DOHH2 (cell line): ENCODE results near the gene HK3.

ENCODE experiments used
- H3F3A ChIP-seq: fragments of 200-600 bp; sonication (generic), shearing (Covaris generic); 2 replicates; pipeline ENCODE4 v1.6.0; 2016; ENCODE audit warnings: antibody characterized with exemption, mild to moderate bottlenecking; ENCODE audit not compliant: control insufficient read depth, insufficient read depth
- H3K27ac ChIP-seq: fragments of 200-600 bp; sonication (generic); 2 replicates; pipeline ENCODE4 v1.5.1; 2014; ENCODE audit warnings: low read depth, mild to moderate bottlenecking, low read length, moderate library complexity
- H3K27me3 ChIP-seq: fragments of 200-600 bp; sonication (generic); 2 replicates; pipeline ENCODE4 v1.6.1; 2014; ENCODE audit warnings: mild to moderate bottlenecking, low read length, mixed read lengths; ENCODE audit not compliant: control insufficient read depth
- H3K36me3 ChIP-seq: fragments of 200-600 bp; sonication (generic); 2 replicates; pipeline ENCODE4 v1.6.1; 2014; ENCODE audit warnings: mild to moderate bottlenecking, low read length, moderate library complexity, mixed read lengths; ENCODE audit not compliant: control insufficient read depth
- H3K4me1 ChIP-seq: fragments of 200-600 bp; sonication (generic); 2 replicates; pipeline ENCODE4 v1.6.1; 2014; ENCODE audit warnings: mild to moderate bottlenecking, low read length, mixed read lengths; ENCODE audit not compliant: control insufficient read depth
- H3K4me2 ChIP-seq: fragments of 200-600 bp; sonication (generic); 2 replicates; pipeline ENCODE4 v1.6.0; 2014; ENCODE audit warnings: mild to moderate bottlenecking, low read length, moderate library complexity
- H3K4me3 ChIP-seq: fragments of 200-600 bp; sonication (generic); 2 replicates; pipeline ENCODE4 v1.5.1; 2014; ENCODE audit warnings: mild to moderate bottlenecking, low read length, mixed read lengths
- H3K79me2 ChIP-seq: fragments of 200-600 bp; sonication (generic); 2 replicates; pipeline ENCODE4 v1.6.1; 2014; ENCODE audit warnings: mild to moderate bottlenecking, low read length, mixed read lengths; ENCODE audit not compliant: control insufficient read depth
- H3K9me2 ChIP-seq: fragments of 200-600 bp; sonication (generic); replicated peaks from 2 replicates; pipeline ENCODE4 v1.6.1; 2014; ENCODE audit warnings: mild to moderate bottlenecking, low read length, mixed read lengths; ENCODE audit not compliant: control insufficient read depth
- H3K9me3 ChIP-seq: fragments of 200-600 bp; sonication (generic); 2 replicates; pipeline ENCODE4 v1.6.1; 2014; ENCODE audit warnings: antibody characterized with exemption, low read length, mixed read lengths; ENCODE audit not compliant: control insufficient read depth, insufficient read depth
- H4K20me1 ChIP-seq: fragments of 200-600 bp; sonication (generic); 2 replicates; pipeline ENCODE4 v1.6.0; 2014; ENCODE audit warnings: low read depth, mild to moderate bottlenecking, antibody characterized with exemption, low read length, moderate library complexity; ENCODE audit not compliant: control insufficient read depth, insufficient read depth
- CTCF ChIP-seq: fragments of 200-600 bp; sonication (generic); IDR thresholded peaks from one replicate; pipeline ENCODE4 v1.5.1; 2014; ENCODE audit warnings: antibody characterized with exemption, mild to moderate bottlenecking, low read depth, low read length; ENCODE audit not compliant: poor library complexity, severe bottlenecking
- EZH2phosphoT487 ChIP-seq: fragments of 200-600 bp; sonication (generic); IDR thresholded peaks from 2 replicates; pipeline ENCODE4 v1.6.1; 2017; ENCODE audit warnings: borderline replicate concordance, mild to moderate bottlenecking, antibody characterized with exemption, low read length, moderate library complexity, mixed read lengths

HK3 gene

GRCh38 chr5:176921714-176922113, 22.6 kb upstream of the HK3 start:
- Histone ChIP-seq H3K4me3 (no peak overlapping the region), H3K9me2 (no peaks in the 10 kb centered on the region), H3K27me3 (no peaks in the 10 kb centered on the region), H3K4me1 (no peaks in the 10 kb centered on the region), H4K20me1 (no peaks in the 10 kb centered on the region; the same call in 1 of the 2 replicates), H3K27ac (no peak overlapping the region), H3K4me2 (no peak overlapping the region), H3K9me3 (no peaks in the 10 kb centered on the region), H3K36me3 (peaks cover 68% of the 10 kb centered on the region), H3K79me2 (peaks cover 7% of the 10 kb centered on the region; the same call in 1 of the 2 replicates), H3F3A (no peaks in the 10 kb centered on the region)
- TF ChIP-seq CTCF, result no peak
- TF ChIP-seq EZH2phosphoT487, result no peak

GRCh38 chr5:176918613-176919012, 19.5 kb upstream of the HK3 start:
- Histone ChIP-seq H3K79me2 (no peaks in the 10 kb centered on the region; the same call in 1 of the 2 replicates), H3K4me3 (no peak overlapping the region), H3K4me1 (no peaks in the 10 kb centered on the region), H3K9me2 (no peaks in the 10 kb centered on the region), H3K4me2 (no peak overlapping the region), H3K36me3 (peaks cover 79% of the 10 kb centered on the region), H3K27me3 (no peaks in the 10 kb centered on the region), H4K20me1 (no peaks in the 10 kb centered on the region; the same call in 1 of the 2 replicates), H3K27ac (no peak overlapping the region), H3F3A (no peaks in the 10 kb centered on the region), H3K9me3 (no peaks in the 10 kb centered on the region)
- TF ChIP-seq CTCF (no peak), EZH2phosphoT487 (no peak)

- Histone ChIP-seq H3K4me1 (no peaks in the 10 kb centered on the region), H3K9me3 (no peaks in the 10 kb centered on the region), H3K27me3 (no peaks in the 10 kb centered on the region), H3K4me3 (no peak overlapping the region), H3K4me2 (no peak overlapping the region), H3K36me3 (peaks cover 76% of the 10 kb centered on the region), H3K9me2 (no peaks in the 10 kb centered on the region), H4K20me1 (no peaks in the 10 kb centered on the region; the same call in none of the 2 replicates), H3K79me2 (no peaks in the 10 kb centered on the region), H3F3A (0 out of 2 replicates have a peak, but pooled peaks cover 2% of the 10 kb centered on the region), H3K27ac (no peak overlapping the region)
- TF ChIP-seq EZH2phosphoT487 (no peak), CTCF (no peak)
Measured at GRCh38 chr5:176916337-176916736, 17.2 kb upstream of the HK3 start.

GRCh38 chr5:176915906-176916305, 16.8 kb upstream of the HK3 start:
- Histone ChIP-seq H3K79me2 (no peaks in the 10 kb centered on the region), H3K4me3 (no peak overlapping the region), H3K27me3 (no peaks in the 10 kb centered on the region), H3K9me3 (no peaks in the 10 kb centered on the region), H3K4me2 (no peak overlapping the region), H3K36me3 (peaks cover 72% of the 10 kb centered on the region), H3K4me1 (no peaks in the 10 kb centered on the region), H3K27ac (no peak overlapping the region), H3K9me2 (no peaks in the 10 kb centered on the region), H3F3A (0 out of 2 replicates have a peak, but pooled peaks cover 2% of the 10 kb centered on the region), H4K20me1 (no peaks in the 10 kb centered on the region; the same call in none of the 2 replicates)
- TF ChIP-seq EZH2phosphoT487 (no peak), CTCF (no peak)
